Endothelial cell of umbilical vein (primary cell): Measurements from ENCODE around the gene KANK4. TPM values are rescaled to one million over a fixed set of nuclear protein-coding genes. Genes with fewer than 3 reads are reported as not detected.

Experiments
- BruUV-seq: library from RNA; stranded (reverse); fragments of 400-500 nt; replicated peaks from 2 replicates; lab custom pipeline; 2021; lab: Mats Ljungman, UMichigan
- CTCF ChIA-PET: fragments of 300-600, 350-600 bp; sonication (Branson Sonifier 250); formaldehyde crosslinking; loops from one replicate; lab custom pipeline; 2021; ENCODE audit warnings: antibody characterized with exemption, inconsistent platforms; lab: Charles Lee
- POLR2A ChIA-PET: fragments of 300-600, 350-600 bp; sonication (Branson Sonifier 250); formaldehyde crosslinking; loops from one replicate; lab custom pipeline; 2021; ENCODE audit warnings: antibody characterized with exemption, inconsistent platforms; lab: Charles Lee
- DNase-seq: peaks from one replicate; pipeline ENCODE4 v3.0.0-alpha.2; 2011; ENCODE audit warnings: low read depth, low spot score
- FAIRE-seq: peaks from 2 replicates; lab custom pipeline; 2011; peaks lifted over from hg19 to GRCh38; lab: Jason Lieb, UNC
- H2AFZ ChIP-seq: 2 replicates; pipeline ENCODE4 v1.6.0; 2012; ENCODE audit warnings: low read depth, low read length, control low read depth, inconsistent platforms
- H3K27ac ChIP-seq: 2 replicates; pipeline ENCODE4 v1.5.1; 2011; ENCODE audit warnings: low read depth, mild to moderate bottlenecking, control low read depth, low read length, moderate library complexity; ENCODE audit not compliant: insufficient read depth
- H3K27me3 ChIP-seq, 2 experiments: 2 replicates each; pipeline versions ENCODE4 v1.6.0 to v1.6.1; 2011; ENCODE audit warnings: low read length in 2 of 2, mixed read lengths in 1 of 2; ENCODE audit not compliant: control insufficient read depth in 2 of 2, insufficient read depth in 2 of 2
- H3K36me3 ChIP-seq, 2 experiments: 2 replicates in 1 of 2; 3 replicates in 1 of 2; pipeline ENCODE4 v1.5.1; 2011; ENCODE audit warnings: low read length in 2 of 2, mild to moderate bottlenecking in 1 of 2, moderate library complexity in 1 of 2; ENCODE audit not compliant: control insufficient read depth in 2 of 2, insufficient read depth in 2 of 2; ENCODE audit errors: extremely low read depth in 1 of 2
- H3K4me1 ChIP-seq: 3 replicates; pipeline ENCODE4 v1.5.1; 2011; ENCODE audit warnings: mild to moderate bottlenecking, low read length; ENCODE audit not compliant: control insufficient read depth, insufficient read depth; ENCODE audit errors: extremely low read depth
- H3K4me2 ChIP-seq: 2 replicates; pipeline ENCODE4 v1.6.1; 2011; ENCODE audit warnings: low read length, control low read depth, mixed read lengths; ENCODE audit not compliant: insufficient read depth
- H3K4me3 ChIP-seq, 3 experiments: fragments of 200-600 bp in 1 of 3; sonication (generic), shearing (Covaris generic) in 1 of 3; replicated peaks in 1 of 3; 2 replicates each; pipeline ENCODE4 v1.5.1; 2011 to 2016; ENCODE audit warnings: control low read depth in 3 of 3, low read length in 3 of 3, mild to moderate bottlenecking in 2 of 3, inconsistent platforms in 1 of 3, low read depth in 1 of 3, moderate library complexity in 1 of 3; ENCODE audit not compliant: insufficient read depth in 1 of 3
- H3K79me2 ChIP-seq: 2 replicates; pipeline ENCODE4 v1.6.0; 2012; ENCODE audit warnings: low read length, inconsistent platforms; ENCODE audit not compliant: control insufficient read depth, insufficient read depth
- H3K9ac ChIP-seq: replicated peaks from 2 replicates; pipeline ENCODE3; 2011; ENCODE audit warnings: low read length, control low read depth; ENCODE audit not compliant: insufficient read depth; ENCODE audit errors: extremely low read depth
- H3K9me1 ChIP-seq: replicated peaks from 3 replicates; pipeline ENCODE4 v1.6.0; 2011; ENCODE audit warnings: mild to moderate bottlenecking, low read length; ENCODE audit not compliant: control insufficient read depth, insufficient read depth; ENCODE audit errors: extremely low read depth
- H3K9me3 ChIP-seq: replicated peaks from 2 replicates; pipeline ENCODE4 v1.5.1; 2012; ENCODE audit warnings: low read length, inconsistent platforms; ENCODE audit not compliant: control insufficient read depth, insufficient read depth
- H4K20me1 ChIP-seq: replicated peaks from 2 replicates; pipeline ENCODE3; 2011; ENCODE audit warnings: mild to moderate bottlenecking, low read length; ENCODE audit not compliant: control insufficient read depth, insufficient read depth; ENCODE audit errors: extremely low read depth
- EZH2 ChIP-seq: IDR thresholded peaks from 2 replicates; pipeline ENCODE4 v1.6.1; 2012; ENCODE audit warnings: borderline replicate concordance, low read depth, mild to moderate bottlenecking, moderate library complexity, low read length, inconsistent platforms; ENCODE audit not compliant: severe bottlenecking
- JUN ChIP-seq: IDR thresholded peaks from 2 replicates; pipeline ENCODE4 v1.6.1; 2011; ENCODE audit warnings: borderline replicate concordance, low read depth; ENCODE audit not compliant: insufficient read length, insufficient read depth
- MYC ChIP-seq: IDR thresholded peaks from one replicate; pipeline ENCODE4 v1.6.1; 2011; ENCODE audit warnings: mild to moderate bottlenecking, low read depth, low read length
- POLR2A ChIP-seq: IDR thresholded peaks from 2 replicates; pipeline ENCODE4 v1.6.1; 2012; ENCODE audit warnings: low read depth, mild to moderate bottlenecking, control low read depth, low read length
- POLR2AphosphoS5 ChIP-seq: IDR thresholded peaks from 2 replicates; pipeline ENCODE4 v1.6.1; 2012; ENCODE audit warnings: low read depth, mild to moderate bottlenecking, control low read depth, low read length, moderate library complexity; ENCODE audit not compliant: insufficient read depth
- dilution Hi-C: fragments of 300-500 bp; cut with MboI; formaldehyde crosslinking; loops from one replicate; pipeline ENCODE4 v1.15.0; 2019; ENCODE audit warnings: low sequenced_read_pairs; ENCODE audit not compliant: extremely low pct_ligation_motif_present
- intact Hi-C: fragments of 100-400 bp; cut with micrococcal nuclease; formaldehyde crosslinking; loops from one replicate; pipeline ENCODE4 v1.10.0; 2022
- polyA plus RNA-seq, 4 experiments: library from polyadenylated mRNA; depleted of rRNA in 3 of 4; stranded (reverse) in 3 of 4; unstranded in 1 of 4; fragments of >200 nt; gene quantifications; 2 replicates each; pipeline versions ENCODE4 v1.2.1 to v1.2.3, GENCODE V29; 2011 to 2012; ENCODE audit warnings: missing spikeins in 1 of 4
- total RNA-seq: library from RNA; stranded (reverse); gene quantifications from 2 replicates; pipeline ENCODE4 v1.2.3, GENCODE V29; 2021
- TF ChIP-seq, protein P1 (sequence below): IDR thresholded peaks from 2 replicates; pipeline ENCODE4 v1.6.1; 2011; ENCODE audit not compliant: insufficient read depth, insufficient read length
- TF ChIP-seq, protein P2 (sequence below), 2 donors: IDR thresholded peaks; 1 replicate in 1 of 2; 2 replicates in 1 of 2; pipeline ENCODE4 v1.5.1; 2011; ENCODE audit warnings: low read length in 2 of 2, mild to moderate bottlenecking in 2 of 2, moderate library complexity in 2 of 2, control low read depth in 1 of 2, inconsistent platforms in 1 of 2, low read depth in 1 of 2; ENCODE audit not compliant: insufficient read depth in 1 of 2; ENCODE audit errors: extremely low read depth in 1 of 2

KANK4 gene
- total and polyA plus RNA-seq, 2 donors (not counting 3 experiments of a cell fraction or from before 2014, with no cell fraction given), result not detected

DNA sequence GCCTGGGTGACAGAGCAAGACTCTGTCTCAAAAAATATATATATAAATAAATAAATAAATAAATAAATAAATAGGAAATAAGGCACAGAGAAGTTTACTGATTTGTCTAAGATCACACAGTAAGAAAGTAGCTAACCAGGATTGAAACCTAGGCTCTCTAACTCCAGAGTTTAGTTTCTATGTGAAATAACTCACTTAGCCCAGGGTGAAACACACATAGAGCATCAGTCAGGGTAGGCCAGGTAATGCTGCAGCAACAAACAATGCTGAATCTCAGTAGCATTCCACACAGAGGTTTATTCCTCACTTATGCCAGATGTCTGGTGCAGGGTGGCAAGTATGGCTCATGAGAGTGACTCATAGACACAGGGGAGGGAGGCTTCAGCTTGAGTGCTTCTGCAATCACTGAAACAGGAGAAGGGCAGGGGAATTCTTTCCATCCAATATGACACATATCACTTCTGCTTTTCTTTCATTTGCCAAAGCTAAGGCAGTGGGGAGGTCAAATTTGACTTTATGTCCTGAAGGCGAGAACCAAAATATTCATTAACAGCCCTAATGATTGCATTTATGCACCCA is 37.1 kb upstream of the KANK4 start:
- CTCF ChIA-PET, result no interaction called here

DNA sequence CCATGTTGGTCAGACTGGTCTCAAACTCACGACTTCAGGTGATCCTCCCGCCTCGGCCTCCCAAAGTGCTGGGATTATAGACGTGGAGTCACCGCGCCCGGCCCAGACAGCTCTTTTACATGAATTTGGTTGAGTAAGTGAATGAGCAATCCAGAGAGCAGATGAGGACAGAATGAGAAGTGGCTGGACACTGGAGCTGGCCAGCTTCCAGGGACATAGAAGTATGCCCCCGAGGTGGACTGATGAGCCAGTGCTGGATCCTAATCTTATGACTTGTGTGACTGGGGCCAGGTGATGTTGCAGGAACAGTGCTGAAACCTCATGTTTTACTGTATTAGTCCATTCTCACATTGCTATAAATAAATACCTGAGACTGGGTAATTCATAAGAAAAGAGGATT is 35.9 kb upstream of the KANK4 start:
- H3K9me1 ChIP-seq, result no peaks in the 10 kb centered on the region
- no peaks in the 10 kb centered on the region for H3K4me1 ChIP-seq
- ChIA-PET CTCF (no interaction called here), POLR2A (no interaction called here)
- intact Hi-C loops, result no loop called here
- no peak overlapping the region for H3K27ac ChIP-seq
- no peaks in the 10 kb centered on the region for H4K20me1 ChIP-seq
- dilution Hi-C loops, result no loop called here
- BruUV-seq, result no TSS peak
- H2AFZ ChIP-seq, result no peak overlapping the region
- no peaks in the 10 kb centered on the region for H3K9me3 ChIP-seq
- DNase-seq (no peak), FAIRE-seq (no peak)
- H3K9ac ChIP-seq, result no peak overlapping the region
- H3K36me3 ChIP-seq, result no peaks in the 10 kb centered on the region
- H3K4me2 ChIP-seq, result no peak overlapping the region
- H3K4me3 ChIP-seq, result no peak overlapping the region
- TF ChIP-seq, protein P1, sequence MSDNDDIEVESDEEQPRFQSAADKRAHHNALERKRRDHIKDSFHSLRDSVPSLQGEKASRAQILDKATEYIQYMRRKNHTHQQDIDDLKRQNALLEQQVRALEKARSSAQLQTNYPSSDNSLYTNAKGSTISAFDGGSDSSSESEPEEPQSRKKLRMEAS, result no peak
- TF ChIP-seq POLR2AphosphoS5, result no peak
- TF ChIP-seq JUN, result no peak
- TF ChIP-seq EZH2, result no peak
- no peak for TF ChIP-seq POLR2A
- no peak for TF ChIP-seq MYC
- TF ChIP-seq, protein P2, sequence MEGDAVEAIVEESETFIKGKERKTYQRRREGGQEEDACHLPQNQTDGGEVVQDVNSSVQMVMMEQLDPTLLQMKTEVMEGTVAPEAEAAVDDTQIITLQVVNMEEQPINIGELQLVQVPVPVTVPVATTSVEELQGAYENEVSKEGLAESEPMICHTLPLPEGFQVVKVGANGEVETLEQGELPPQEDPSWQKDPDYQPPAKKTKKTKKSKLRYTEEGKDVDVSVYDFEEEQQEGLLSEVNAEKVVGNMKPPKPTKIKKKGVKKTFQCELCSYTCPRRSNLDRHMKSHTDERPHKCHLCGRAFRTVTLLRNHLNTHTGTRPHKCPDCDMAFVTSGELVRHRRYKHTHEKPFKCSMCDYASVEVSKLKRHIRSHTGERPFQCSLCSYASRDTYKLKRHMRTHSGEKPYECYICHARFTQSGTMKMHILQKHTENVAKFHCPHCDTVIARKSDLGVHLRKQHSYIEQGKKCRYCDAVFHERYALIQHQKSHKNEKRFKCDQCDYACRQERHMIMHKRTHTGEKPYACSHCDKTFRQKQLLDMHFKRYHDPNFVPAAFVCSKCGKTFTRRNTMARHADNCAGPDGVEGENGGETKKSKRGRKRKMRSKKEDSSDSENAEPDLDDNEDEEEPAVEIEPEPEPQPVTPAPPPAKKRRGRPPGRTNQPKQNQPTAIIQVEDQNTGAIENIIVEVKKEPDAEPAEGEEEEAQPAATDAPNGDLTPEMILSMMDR (IDR thresholded peaks at IDR 0.05; ENCODE audit: extremely low read depth in 1 of 2, insufficient read depth in 1 of 2, low read depth in 1 of 2, low read length in 2 of 2), result no peak
- H3K79me2 ChIP-seq, result no peaks in the 10 kb centered on the region
- no peaks in the 10 kb centered on the region for H3K27me3 ChIP-seq

More for the DNA sequence above, 37.1 kb upstream of the KANK4 start:
- intact Hi-C loops (no loop called here), dilution Hi-C loops (no loop called here)
- Histone ChIP-seq H3K27me3 (no peaks in the 10 kb centered on the region), H3K4me3 (no peak overlapping the region), H3K9me1 (no peaks in the 10 kb centered on the region), H2AFZ (no peak overlapping the region), H3K4me2 (no peak overlapping the region), H3K36me3 (no peaks in the 10 kb centered on the region), H3K9me3 (no peaks in the 10 kb centered on the region), H4K20me1 (no peaks in the 10 kb centered on the region), H3K4me1 (no peaks in the 10 kb centered on the region), H3K27ac (no peak overlapping the region), H3K9ac (no peak overlapping the region), H3K79me2 (no peaks in the 10 kb centered on the region)
- POLR2A ChIA-PET, result no interaction called here
- no peak for FAIRE-seq
- no peak for DNase-seq
- no TSS peak for BruUV-seq
- TF ChIP-seq, protein P1, result no peak
